Right lobe of liver (tissue), 6 donors: ENCODE results near the gene MXD3. TPM values are rescaled to one million over a fixed set of nuclear protein-coding genes. Genes with fewer than 3 reads are reported as not detected.

Experiments used
- ATAC-seq, 4 donors: fragments of 200-7000 bp; cut with Tn5 transposase; one replicate each; pipeline ENCODE4 v1.9.1; 2020; ENCODE audit warnings: mild to moderate bottlenecking in 4 of 4, moderate library complexity in 4 of 4
- DNase-seq, 3 donors: peaks; one replicate each; pipeline ENCODE4 v3.0.0-alpha.2; 2020
- H3K27ac ChIP-seq, 3 donors: fragments of 200-600 bp; one replicate each; pipeline ENCODE4 v1.8.0; 2022
- H3K27me3 ChIP-seq, 2 donors: fragments of 200-600 bp; one replicate each; pipeline ENCODE4 v1.8.0; 2022
- H3K36me3 ChIP-seq, 4 donors: fragments of 200-600 bp; sonication (generic) in 1 of 4; one replicate each; pipeline versions ENCODE4 v1.5.1 to v1.8.0; 2017 to 2022; ENCODE audit warnings: control low read depth in 1 of 4
- H3K4me1 ChIP-seq, 4 donors: fragments of 200-600 bp; sonication (generic) in 1 of 4; one replicate each; pipeline versions ENCODE4 v1.5.1 to v1.8.0; 2017 to 2022; ENCODE audit warnings: control low read depth in 1 of 4
- H3K4me3 ChIP-seq, 3 donors: fragments of 200-600 bp; one replicate each; pipeline ENCODE4 v1.8.0; 2022
- H3K9me3 ChIP-seq, 4 donors: fragments of 200-600 bp; sonication (generic) in 1 of 4; one replicate each; pipeline versions ENCODE4 v1.5.1 to v1.8.0; 2017 to 2022; ENCODE audit warnings: control low read depth in 1 of 4
- POLR2A ChIP-seq: fragments of 450-650 bp; IDR thresholded peaks from one replicate; pipeline ENCODE4 v1.6.1; 2017; ENCODE audit warnings: antibody characterized with exemption, mild to moderate bottlenecking
- WGBS: methylation state at CpG from one replicate; pipeline ENCODE4 v1.1.6; 2018; ENCODE audit warnings: low coverage, low lambda C conversion rate; ENCODE audit not compliant: insufficient coverage; ENCODE audit errors: missing lambda C conversion rate; 5-methylcytosine and 5-hydroxymethylcytosine counted together
- intact Hi-C, 2 donors: fragments of 100-400 bp; cut with DNase I; formaldehyde crosslinking; loops; one replicate each; pipeline versions ENCODE4 v1.11.2 to v1.14.1; 2022
- total RNA-seq, 6 experiments: library from RNA; depleted of rRNA in 2 of 6; stranded (reverse); fragments of >200 nt in 2 of 6; fragmentation: NEBNext Ultra II Directional in 3 of 6; extraction: Animal tissue kit (Norgen Biotek cat#: 25700) in 3 of 6; gene quantifications; one replicate each; pipeline versions ENCODE4 v1.1.0 to v1.2.4, GENCODE V29; 2016 to 2023
- TF ChIP-seq, protein P1 (sequence below), 4 donors: fragments of 200-600 bp in 3 of 4; fragments of 450-650 bp in 1 of 4; IDR thresholded peaks; one replicate each; pipeline versions ENCODE4 v1.5.1 to v1.8.0; 2016 to 2022; ENCODE audit warnings: antibody characterized with exemption in 4 of 4, mild to moderate bottlenecking in 2 of 4
- donor health status: DM: no; HTN: yes; CAD: no.
- donor health status: DM: no; HTN: no; CAD: no.
- donor health status: DM: no; HTN: no; CAD: no.
- donor health status: DM: no; HTN: yes; CAD: no.
- donor health status: DM: no; HTN: yes; CAD: no.

MXD3 gene
- total RNA-seq, 6 experiments from 2014 or later, result 2.2 to 6.2 (median 4.9) TPM

DNA sequence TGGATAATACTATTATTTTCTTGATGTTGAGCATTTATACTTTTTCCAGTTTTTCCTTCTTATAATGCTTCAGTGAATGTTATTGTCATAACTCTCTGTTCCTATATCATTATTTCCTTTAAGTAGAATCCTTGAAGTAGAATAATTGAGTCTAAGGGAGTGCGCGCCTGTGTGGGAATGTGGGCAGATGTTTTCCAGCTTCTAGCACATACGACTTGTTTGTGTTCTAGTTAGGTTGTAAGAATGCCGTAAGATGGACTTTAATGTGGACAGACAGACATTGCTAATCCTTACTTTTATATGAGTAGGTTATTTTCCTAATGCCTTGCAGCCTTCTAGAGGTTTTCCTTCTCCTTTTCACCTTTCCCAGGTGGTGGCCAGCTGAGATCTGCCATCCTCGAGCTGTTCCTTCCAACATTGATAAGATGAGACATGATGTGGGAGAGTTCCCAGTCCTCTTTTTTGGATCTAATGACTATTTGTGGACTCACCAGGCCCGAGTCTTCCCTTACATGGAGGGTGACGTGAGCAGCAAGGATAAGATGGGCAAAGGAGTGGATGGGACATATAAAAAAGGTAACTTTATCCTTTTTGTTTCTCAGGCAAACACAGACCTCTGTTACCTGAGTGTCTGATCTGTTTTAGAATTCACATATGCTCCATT, 42.3 kb downstream of the MXD3 start:
- Histone ChIP-seq H3K27ac (no peak overlapping the region), H3K4me1 (peaks cover 0 to 3% (median 0%) of the 10 kb centered on the region in 4 donors), H3K9me3 (no peaks in the 10 kb centered on the region), H3K4me3 (no peak overlapping the region), H3K27me3 (no peaks in the 10 kb centered on the region), H3K36me3 (peaks cover 0 to 68% (median 16%) of the 10 kb centered on the region in 4 donors)
- TF ChIP-seq, protein P1, sequence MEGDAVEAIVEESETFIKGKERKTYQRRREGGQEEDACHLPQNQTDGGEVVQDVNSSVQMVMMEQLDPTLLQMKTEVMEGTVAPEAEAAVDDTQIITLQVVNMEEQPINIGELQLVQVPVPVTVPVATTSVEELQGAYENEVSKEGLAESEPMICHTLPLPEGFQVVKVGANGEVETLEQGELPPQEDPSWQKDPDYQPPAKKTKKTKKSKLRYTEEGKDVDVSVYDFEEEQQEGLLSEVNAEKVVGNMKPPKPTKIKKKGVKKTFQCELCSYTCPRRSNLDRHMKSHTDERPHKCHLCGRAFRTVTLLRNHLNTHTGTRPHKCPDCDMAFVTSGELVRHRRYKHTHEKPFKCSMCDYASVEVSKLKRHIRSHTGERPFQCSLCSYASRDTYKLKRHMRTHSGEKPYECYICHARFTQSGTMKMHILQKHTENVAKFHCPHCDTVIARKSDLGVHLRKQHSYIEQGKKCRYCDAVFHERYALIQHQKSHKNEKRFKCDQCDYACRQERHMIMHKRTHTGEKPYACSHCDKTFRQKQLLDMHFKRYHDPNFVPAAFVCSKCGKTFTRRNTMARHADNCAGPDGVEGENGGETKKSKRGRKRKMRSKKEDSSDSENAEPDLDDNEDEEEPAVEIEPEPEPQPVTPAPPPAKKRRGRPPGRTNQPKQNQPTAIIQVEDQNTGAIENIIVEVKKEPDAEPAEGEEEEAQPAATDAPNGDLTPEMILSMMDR (IDR thresholded peaks at IDR 0.05), result no peak
- no peak for TF ChIP-seq POLR2A
- ATAC-seq (no peak), DNase-seq (no peak)
- intact Hi-C loops, result no loop called here
- 92% methylated on average over 7 of the region's 7 CpGs for WGBS

DNA sequence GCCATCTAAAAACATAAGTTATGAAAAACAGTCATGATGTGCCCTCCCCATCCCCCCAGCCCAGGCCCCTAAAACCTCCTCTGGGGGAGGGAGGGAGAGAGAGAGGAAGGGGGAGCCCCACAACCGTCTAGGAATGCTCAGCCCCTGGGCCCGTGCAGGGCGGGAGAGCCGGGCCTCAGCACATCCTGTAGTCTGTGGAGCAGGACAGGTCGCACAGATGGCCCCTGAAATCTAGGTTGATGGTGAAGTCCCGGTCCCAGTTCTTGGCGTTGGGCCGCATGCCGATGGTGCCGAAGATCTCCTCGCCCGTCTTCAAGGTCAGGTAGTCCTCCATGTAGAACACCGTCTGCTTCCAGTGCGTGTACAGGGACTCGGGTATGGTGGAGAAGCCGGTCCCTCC, 46.3 kb downstream of the MXD3 start:
- Histone ChIP-seq H3K4me3 (no peak overlapping the region), H3K9me3 (no peaks in the 10 kb centered on the region), H3K4me1 (peaks cover 0 to 10% (median 0%) of the 10 kb centered on the region in 4 donors), H3K27ac (no peak overlapping the region), H3K27me3 (no peaks in the 10 kb centered on the region), H3K36me3 (peaks cover 0 to 70% (median 15%) of the 10 kb centered on the region in 4 donors)
- DNase-seq, result no peak
- intact Hi-C loops, result no loop called here
- peak in 1 of 4 donors; percentile 36 for ATAC-seq
- TF ChIP-seq POLR2A, result no peak
- TF ChIP-seq, protein P1 (IDR thresholded peaks at IDR 0.05), result no peak
- WGBS, result 94% methylated on average over 6 of the region's 16 CpGs

DNA sequence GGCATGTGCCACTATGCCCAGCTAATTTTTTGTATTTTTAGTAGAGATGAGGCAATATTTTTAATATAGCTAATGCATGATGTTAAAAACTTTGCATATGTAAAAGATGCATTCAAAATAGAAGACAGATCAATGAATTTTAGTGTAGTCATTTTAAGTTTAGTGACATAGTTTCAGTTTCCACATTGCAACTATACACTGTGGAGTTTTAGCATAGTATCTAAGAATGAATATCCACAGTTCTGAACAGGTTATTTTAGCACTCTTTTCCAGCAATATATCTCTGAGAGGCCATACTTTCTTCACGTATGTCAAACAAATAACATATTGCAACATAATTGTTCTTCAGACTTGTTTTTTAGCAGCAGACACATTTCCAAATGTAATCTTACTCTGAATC, 47.5 kb downstream of the MXD3 start:
- Histone ChIP-seq H3K4me3 (no peak overlapping the region), H3K4me1 (peaks cover 0 to 10% (median 0%) of the 10 kb centered on the region in 4 donors), H3K36me3 (peaks cover 0 to 69% (median 17%) of the 10 kb centered on the region in 4 donors), H3K27ac (no peak overlapping the region), H3K27me3 (no peaks in the 10 kb centered on the region), H3K9me3 (no peaks in the 10 kb centered on the region)
- ATAC-seq (no peak), DNase-seq (no peak)
- TF ChIP-seq, protein P1 (IDR thresholded peaks at IDR 0.05), result no peak
- no peak for TF ChIP-seq POLR2A
- WGBS, result 69% methylated on average over 1 of the region's 1 CpG
- intact Hi-C loops, result no loop called here

DNA sequence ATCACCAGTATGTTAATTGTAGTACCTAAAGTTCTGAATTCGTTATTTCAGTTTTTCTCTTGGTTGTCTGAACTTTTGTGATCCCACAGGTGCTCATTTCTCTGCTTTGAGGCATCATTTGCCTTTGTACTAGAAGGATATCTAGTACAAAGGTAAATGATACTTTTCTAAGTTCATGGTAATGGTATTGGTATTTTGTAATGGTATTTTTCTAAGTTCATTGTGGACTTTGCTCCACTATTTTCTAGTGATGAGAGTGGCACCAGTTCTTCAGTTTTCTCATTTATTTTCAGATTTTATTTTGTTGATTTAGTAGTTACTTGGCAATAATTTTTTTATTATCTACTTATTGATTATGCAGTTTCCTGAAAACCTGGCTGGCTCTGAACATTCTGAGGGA, 50.2 kb downstream of the MXD3 start:
- Histone ChIP-seq H3K9me3 (no peaks in the 10 kb centered on the region), H3K4me3 (no peak overlapping the region), H3K4me1 (peaks cover 0 to 10% (median 0%) of the 10 kb centered on the region in 4 donors), H3K27ac (peak overlapping the region in 1 of 3 donors; percentile 5), H3K36me3 (peaks cover 0 to 63% (median 19%) of the 10 kb centered on the region in 4 donors), H3K27me3 (no peaks in the 10 kb centered on the region)
- intact Hi-C loops, result no loop called here
- TF ChIP-seq POLR2A, result no peak
- TF ChIP-seq, protein P1 (IDR thresholded peaks at IDR 0.05), result no peak
- DNase-seq, result no peak
- ATAC-seq, result peak in 3 of 4 donors; percentile 27 to 67 (median 58)
- WGBS, result 64% methylated on average over 1 of the region's 1 CpG
